ENCODE measurements around the gene IL18R1. TPM values are rescaled to one million over a fixed set of nuclear protein-coding genes. Genes with fewer than 3 reads are reported as not detected.

IL18R1 gene
- total RNA-seq, 1 donor from 2014 or later = 2.4 TPM

DNA sequence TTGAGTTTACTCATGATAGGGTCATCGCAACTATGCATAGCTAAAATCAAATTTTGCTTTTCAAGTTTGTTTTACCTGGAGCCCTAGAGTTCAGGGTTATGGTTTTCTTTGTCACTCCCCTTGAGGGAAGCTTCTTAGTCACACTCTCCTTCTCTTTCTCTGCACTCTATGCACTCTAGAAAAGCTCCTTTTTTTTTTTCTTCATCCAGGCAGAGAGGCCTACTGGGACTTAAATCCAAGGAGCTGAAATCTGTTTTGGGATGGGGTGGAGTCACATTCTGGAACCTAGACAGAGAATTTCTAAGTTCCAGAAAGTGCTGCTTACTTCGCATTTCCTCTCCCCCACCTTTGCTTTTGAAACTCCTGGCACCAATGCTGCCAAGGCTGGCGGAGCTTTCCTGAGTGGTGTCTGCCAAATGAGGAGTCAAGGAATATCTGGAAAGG is 19.1 kb upstream of the IL18R1 start:
- FAIRE-seq = no peak

DNA sequence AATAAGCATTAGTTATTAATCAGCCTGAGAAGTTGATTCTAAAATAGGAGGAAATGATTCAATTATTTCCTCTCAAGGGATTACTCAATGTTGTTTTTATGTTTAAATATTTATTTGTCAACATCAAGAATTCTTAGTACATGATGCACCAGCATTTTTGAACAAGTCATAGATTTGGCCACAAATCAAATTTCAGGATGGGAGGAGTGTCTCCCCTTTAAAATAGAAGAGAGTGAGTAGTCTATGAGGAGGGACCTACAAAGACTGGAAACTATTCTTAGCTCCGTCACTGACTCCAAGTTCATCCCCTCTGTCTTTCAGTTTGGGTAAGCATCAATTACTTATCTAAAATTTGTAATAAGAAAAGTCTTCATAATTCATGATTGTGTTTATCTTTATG is 18.6 kb upstream of the IL18R1 start:
- Mint-ChIP-seq H3K9me3 (ENCODE audit: unreplicated experiment) (no peaks in the 10 kb centered on the region), H3K27ac (ENCODE audit: unreplicated experiment) (no peak overlapping the region), H3K4me3 (ENCODE audit: unreplicated experiment) (no peak overlapping the region), H3K27me3 (ENCODE audit: low read depth, unreplicated experiment) (no peaks in the 10 kb centered on the region), H3K36me3 (ENCODE audit: low read depth, unreplicated experiment) (no peaks in the 10 kb centered on the region), H3K4me1 (ENCODE audit: low read depth, unreplicated experiment) (no peaks in the 10 kb centered on the region)
- no peak overlapping the region for H3K27ac ChIP-seq (ENCODE audit: low read depth, low read length)
- H3K4me3 ChIP-seq (ENCODE audit: insufficient read depth, low read depth, low read length) = no peak overlapping the region
- H3K4me2 ChIP-seq (ENCODE audit: low read length) = peak overlapping the region; percentile 65
- H3K9me3 ChIP-seq (ENCODE audit: insufficient read depth, low read depth, low read length) = no peaks in the 10 kb centered on the region
- peaks cover 10% of the 10 kb centered on the region for H3K4me1 ChIP-seq (ENCODE audit: insufficient read depth, low read length)
- no peaks in the 10 kb centered on the region for H4K20me1 ChIP-seq (ENCODE audit: insufficient read depth, low read length)
- no peak for TF ChIP-seq EZH2 (IDR thresholded peaks at IDR 0.05; ENCODE audit: insufficient read depth, low read length)
- TF ChIP-seq, protein P1, sequence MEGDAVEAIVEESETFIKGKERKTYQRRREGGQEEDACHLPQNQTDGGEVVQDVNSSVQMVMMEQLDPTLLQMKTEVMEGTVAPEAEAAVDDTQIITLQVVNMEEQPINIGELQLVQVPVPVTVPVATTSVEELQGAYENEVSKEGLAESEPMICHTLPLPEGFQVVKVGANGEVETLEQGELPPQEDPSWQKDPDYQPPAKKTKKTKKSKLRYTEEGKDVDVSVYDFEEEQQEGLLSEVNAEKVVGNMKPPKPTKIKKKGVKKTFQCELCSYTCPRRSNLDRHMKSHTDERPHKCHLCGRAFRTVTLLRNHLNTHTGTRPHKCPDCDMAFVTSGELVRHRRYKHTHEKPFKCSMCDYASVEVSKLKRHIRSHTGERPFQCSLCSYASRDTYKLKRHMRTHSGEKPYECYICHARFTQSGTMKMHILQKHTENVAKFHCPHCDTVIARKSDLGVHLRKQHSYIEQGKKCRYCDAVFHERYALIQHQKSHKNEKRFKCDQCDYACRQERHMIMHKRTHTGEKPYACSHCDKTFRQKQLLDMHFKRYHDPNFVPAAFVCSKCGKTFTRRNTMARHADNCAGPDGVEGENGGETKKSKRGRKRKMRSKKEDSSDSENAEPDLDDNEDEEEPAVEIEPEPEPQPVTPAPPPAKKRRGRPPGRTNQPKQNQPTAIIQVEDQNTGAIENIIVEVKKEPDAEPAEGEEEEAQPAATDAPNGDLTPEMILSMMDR (IDR thresholded peaks at IDR 0.05; ENCODE audit: insufficient read depth, low read depth, low read length) = no peak
- H3K9ac ChIP-seq (ENCODE audit: low read length) = no peak overlapping the region
- no peaks in the 10 kb centered on the region for H3K79me2 ChIP-seq (ENCODE audit: insufficient read depth, low read length)
- no peak overlapping the region for H2AFZ ChIP-seq (ENCODE audit: low read depth, low read length)
- FAIRE-seq (no peak), DNase-seq (ENCODE audit: low read depth) (no peak)
- H3K27me3 ChIP-seq (ENCODE audit: insufficient read depth, low read length) = no peaks in the 10 kb centered on the region
- no peaks in the 10 kb centered on the region for H3K36me3 ChIP-seq (ENCODE audit: insufficient read depth, low read length)

More for the DNA sequence above, 19.1 kb upstream of the IL18R1 start:
- H4K20me1 ChIP-seq (ENCODE audit: insufficient read depth, low read length) = no peaks in the 10 kb centered on the region
- no peak for DNase-seq (ENCODE audit: low read depth)
- no peaks in the 10 kb centered on the region for H3K79me2 ChIP-seq (ENCODE audit: insufficient read depth, low read length)
- H3K27ac ChIP-seq (ENCODE audit: low read depth, low read length) = peak overlapping the region; percentile 41
- Mint-ChIP-seq H3K4me1 (ENCODE audit: low read depth, unreplicated experiment) (no peaks in the 10 kb centered on the region), H3K9me3 (ENCODE audit: unreplicated experiment) (no peaks in the 10 kb centered on the region), H3K27me3 (ENCODE audit: low read depth, unreplicated experiment) (no peaks in the 10 kb centered on the region), H3K4me3 (ENCODE audit: unreplicated experiment) (no peak overlapping the region), H3K36me3 (ENCODE audit: low read depth, unreplicated experiment) (no peaks in the 10 kb centered on the region), H3K27ac (ENCODE audit: unreplicated experiment) (no peak overlapping the region)
- H3K4me2 ChIP-seq (ENCODE audit: low read length) = peak overlapping the region; percentile 65
- TF ChIP-seq, protein P1 (IDR thresholded peaks at IDR 0.05; ENCODE audit: insufficient read depth, low read depth, low read length) = no peak
- no peak for TF ChIP-seq EZH2 (IDR thresholded peaks at IDR 0.05; ENCODE audit: insufficient read depth, low read length)
- peaks cover 10% of the 10 kb centered on the region for H3K4me1 ChIP-seq (ENCODE audit: insufficient read depth, low read length)
- no peak overlapping the region for H3K4me3 ChIP-seq (ENCODE audit: insufficient read depth, low read depth, low read length)
- H3K36me3 ChIP-seq (ENCODE audit: insufficient read depth, low read length) = no peaks in the 10 kb centered on the region
- H3K9ac ChIP-seq (ENCODE audit: low read length) = no peak overlapping the region
- no peaks in the 10 kb centered on the region for H3K9me3 ChIP-seq (ENCODE audit: insufficient read depth, low read depth, low read length)
- no peaks in the 10 kb centered on the region for H3K27me3 ChIP-seq (ENCODE audit: insufficient read depth, low read length)
- H2AFZ ChIP-seq (ENCODE audit: low read depth, low read length) = no peak overlapping the region

DNA sequence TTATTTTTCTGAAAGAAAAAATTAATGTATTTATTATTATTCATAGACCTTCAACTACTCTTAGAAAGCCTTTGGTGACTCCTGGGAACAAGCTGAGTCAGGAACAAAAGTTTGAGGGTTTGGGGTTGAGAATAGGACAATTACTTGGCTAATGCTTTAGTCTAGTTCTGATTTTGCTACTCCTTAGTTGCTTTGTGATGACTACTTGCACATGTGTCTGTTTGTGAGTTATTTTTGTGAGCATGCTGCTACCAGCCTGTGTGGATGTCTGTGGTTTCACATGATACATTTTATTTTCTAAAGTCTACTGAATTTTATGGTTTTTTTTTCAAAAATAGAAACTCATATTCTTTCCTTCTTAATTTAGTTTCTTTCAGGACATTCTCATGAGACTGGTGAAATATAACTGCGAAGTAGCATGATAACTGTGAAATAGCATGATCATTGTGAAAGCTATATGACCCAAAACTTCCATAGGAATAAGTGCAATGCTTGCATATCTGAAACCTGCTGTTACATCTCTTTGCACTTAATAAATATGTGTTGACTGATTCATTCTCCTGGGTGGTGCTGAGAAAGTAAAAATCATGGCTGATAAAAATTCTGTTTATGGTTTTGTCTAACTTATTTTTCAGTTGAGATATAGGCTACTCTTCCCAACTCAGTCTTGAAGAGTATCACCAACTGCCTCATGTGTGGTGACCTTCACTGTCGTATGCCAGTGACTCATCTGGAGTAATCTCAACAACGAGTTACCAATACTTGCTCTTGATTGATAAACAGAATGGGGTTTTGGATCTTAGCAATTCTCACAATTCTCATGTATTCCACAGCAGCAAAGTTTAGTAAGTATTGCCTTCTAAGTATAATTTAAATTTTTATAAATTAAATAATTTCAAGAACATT is 17.9 kb upstream of the IL18R1 start:
- Histone ChIP-seq H3K9me3 (ENCODE audit: insufficient read depth, low read depth, low read length) (no peaks in the 10 kb centered on the region), H3K9ac (ENCODE audit: low read length) (no peak overlapping the region), H3K79me2 (ENCODE audit: insufficient read depth, low read length) (no peaks in the 10 kb centered on the region), H4K20me1 (ENCODE audit: insufficient read depth, low read length) (no peaks in the 10 kb centered on the region), H3K4me2 (ENCODE audit: low read length) (no peak overlapping the region), H3K27me3 (ENCODE audit: insufficient read depth, low read length) (no peaks in the 10 kb centered on the region), H3K4me3 (ENCODE audit: insufficient read depth, low read depth, low read length) (no peak overlapping the region), H3K4me1 (ENCODE audit: insufficient read depth, low read length) (peaks cover 10% of the 10 kb centered on the region), H3K36me3 (ENCODE audit: insufficient read depth, low read length) (no peaks in the 10 kb centered on the region), H3K27ac (ENCODE audit: low read depth, low read length) (no peak overlapping the region), H2AFZ (ENCODE audit: low read depth, low read length) (no peak overlapping the region)
- H3K4me1 Mint-ChIP-seq (ENCODE audit: low read depth, unreplicated experiment) = no peaks in the 10 kb centered on the region
- H3K27me3 Mint-ChIP-seq (ENCODE audit: low read depth, unreplicated experiment) = no peaks in the 10 kb centered on the region
- DNase-seq (ENCODE audit: low read depth) (no peak), FAIRE-seq (no peak)
- H3K36me3 Mint-ChIP-seq (ENCODE audit: low read depth, unreplicated experiment) = no peaks in the 10 kb centered on the region
- no peaks in the 10 kb centered on the region for H3K9me3 Mint-ChIP-seq (ENCODE audit: unreplicated experiment)
- TF ChIP-seq, protein P1 (IDR thresholded peaks at IDR 0.05; ENCODE audit: insufficient read depth, low read depth, low read length) = no peak
- TF ChIP-seq EZH2 (IDR thresholded peaks at IDR 0.05; ENCODE audit: insufficient read depth, low read length) = no peak
- no peak overlapping the region for H3K27ac Mint-ChIP-seq (ENCODE audit: unreplicated experiment)
- H3K4me3 Mint-ChIP-seq (ENCODE audit: unreplicated experiment) = no peak overlapping the region
